Activated B cell treated with CpG ODN at 0.5 μM for 24 hours (primary cell): ENCODE results near the gene NUP62CL. TPM values are rescaled to one million over a fixed set of nuclear protein-coding genes. Genes with fewer than 3 reads are reported as not detected.

Source experiments
- total RNA-seq: library from RNA; stranded (reverse); gene quantifications from 2 replicates; pipeline ENCODE4 v1.2.3, GENCODE V29; 2022

NUP62CL gene
- total RNA-seq, 1 donor from 2014 or later: 1.4 TPM

Other genes with a start within 250 kb of the NUP62CL start
- 3.7 and 4.1 TPM in 2 replicates for gene MORC4, start 206.2 kb downstream of the NUP62CL start, total RNA-seq
- gene RBM41, start 87.6 kb downstream of the NUP62CL start, total RNA-seq: 16.5 and 18.5 TPM in 2 replicates
- not detected in 2 replicates for gene DNAAF6, start 178 bp upstream of the NUP62CL start, total RNA-seq
- 0.22 and 0.24 TPM in 2 replicates for gene FRMPD3, start 243.2 kb upstream of the NUP62CL start, total RNA-seq